Left renal cortex interstitium (tissue), 4 donors: ENCODE results near the gene CHD2. TPM values are rescaled to one million over a fixed set of nuclear protein-coding genes. Genes with fewer than 3 reads are reported as not detected.

ENCODE experiments used
- DNase-seq, 4 donors: peaks; one replicate each; pipeline ENCODE4 v3.0.0-alpha.2; 2013; ENCODE audit warnings: low read depth in 4 of 4, low spot score in 2 of 4, missing footprints in 1 of 4
- polyA plus RNA-seq, 4 donors: library from polyadenylated mRNA; unstranded; fragments of 120-200 nt; gene quantifications; one replicate each; pipeline ENCODE4 v1.2.1, GENCODE V29; 2013; ENCODE audit not compliant: insufficient read length in 4 of 4

The CHD2 gene
- polyA plus RNA-seq, 4 donors = 99.5 to 148 (median 115) TPM

DNA sequence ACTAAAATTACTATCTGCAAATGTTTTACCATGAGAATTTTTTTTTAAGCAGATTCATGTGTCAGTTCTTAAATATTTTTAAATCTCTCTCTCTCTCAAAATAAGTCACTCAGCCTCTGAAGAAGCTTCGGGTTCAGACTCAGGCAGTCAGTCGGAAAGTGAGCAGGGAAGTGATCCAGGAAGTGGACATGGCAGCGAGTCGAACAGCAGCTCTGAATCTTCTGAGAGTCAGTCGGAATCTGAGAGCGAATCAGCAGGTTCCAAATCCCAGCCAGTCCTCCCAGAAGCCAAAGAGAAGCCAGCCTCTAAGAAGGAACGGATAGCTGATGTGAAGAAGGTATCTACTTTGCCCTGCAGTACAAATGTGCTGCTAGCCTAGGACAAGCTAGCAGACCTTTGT is 24.1 kb downstream of the CHD2 start:
- no peak for DNase-seq

GRCh38 chr15:92925454-92925853 is 25.3 kb downstream of the CHD2 start:
- DNase-seq = no peak

DNA sequence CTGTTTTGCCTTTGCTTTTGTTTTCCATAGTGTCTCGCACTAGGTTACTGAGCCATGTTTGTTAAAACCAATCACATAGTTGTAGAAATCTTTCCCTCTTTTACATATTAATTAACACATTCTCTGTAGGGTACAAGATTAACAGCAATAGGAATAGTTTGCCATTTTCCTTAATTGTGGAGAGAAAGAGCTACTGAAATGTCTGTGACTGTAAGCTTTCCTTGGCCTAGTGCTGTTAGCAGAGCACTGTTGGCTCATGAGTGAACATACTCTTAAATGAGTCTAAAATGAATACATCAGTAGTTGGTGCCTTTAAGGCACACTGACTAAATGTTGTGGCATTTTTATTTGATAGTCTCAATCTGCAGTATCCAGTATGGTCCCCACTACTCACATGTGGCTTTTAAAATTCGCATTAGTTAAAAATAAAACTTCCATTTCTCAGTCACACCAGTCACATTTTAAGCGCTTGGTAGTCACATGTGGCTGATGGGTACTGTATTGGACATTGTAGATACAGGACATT is 28.2 kb downstream of the CHD2 start:
- no peak for DNase-seq

DNA sequence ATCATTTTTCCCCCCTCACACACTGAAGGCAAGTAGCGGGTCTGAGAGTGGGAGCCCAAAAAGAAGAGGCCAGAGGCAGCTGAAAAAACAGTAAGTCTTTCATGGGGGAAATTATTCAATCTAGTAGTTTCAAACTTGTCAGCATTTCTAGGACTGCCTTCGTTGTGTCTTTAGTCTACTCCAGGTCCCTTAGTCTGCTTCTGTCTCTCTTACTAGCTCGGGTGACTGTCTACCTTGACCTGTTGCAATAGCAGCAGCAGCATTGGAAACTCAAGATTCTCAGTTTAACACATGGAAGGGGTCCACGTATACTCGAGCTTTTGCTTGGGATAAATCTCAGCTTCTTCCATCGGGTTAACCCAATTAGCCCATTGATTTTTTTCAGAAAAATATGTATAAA is 28.9 kb downstream of the CHD2 start:
- DNase-seq = no peak

DNA sequence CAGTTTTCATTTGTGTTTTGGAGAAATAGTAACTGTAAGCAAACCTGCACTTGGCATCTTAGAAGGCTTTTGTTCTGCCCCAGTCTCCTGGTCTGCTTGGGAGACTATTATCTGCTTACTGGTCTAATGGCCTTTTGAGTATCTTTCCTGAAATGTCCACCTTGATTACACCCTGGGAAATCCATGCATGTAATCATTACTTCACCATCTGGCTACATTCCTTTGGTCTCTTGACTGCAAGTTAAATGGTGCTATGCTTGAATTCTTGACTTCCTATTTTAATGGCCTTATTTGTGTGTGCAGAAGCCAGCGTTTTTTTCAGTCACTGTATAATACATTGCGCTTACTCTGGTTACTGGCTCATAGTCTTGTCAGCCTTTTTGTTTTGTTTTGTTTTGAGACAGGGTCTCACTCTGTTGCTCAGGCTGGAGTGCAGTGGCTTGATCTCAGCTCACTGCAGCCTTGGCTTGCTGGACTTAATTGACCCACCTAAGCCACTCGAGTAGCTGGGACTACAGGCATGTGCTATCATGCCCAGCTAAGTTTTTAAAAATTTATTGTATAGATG is 30.0 kb downstream of the CHD2 start:
- no peak for DNase-seq

DNA sequence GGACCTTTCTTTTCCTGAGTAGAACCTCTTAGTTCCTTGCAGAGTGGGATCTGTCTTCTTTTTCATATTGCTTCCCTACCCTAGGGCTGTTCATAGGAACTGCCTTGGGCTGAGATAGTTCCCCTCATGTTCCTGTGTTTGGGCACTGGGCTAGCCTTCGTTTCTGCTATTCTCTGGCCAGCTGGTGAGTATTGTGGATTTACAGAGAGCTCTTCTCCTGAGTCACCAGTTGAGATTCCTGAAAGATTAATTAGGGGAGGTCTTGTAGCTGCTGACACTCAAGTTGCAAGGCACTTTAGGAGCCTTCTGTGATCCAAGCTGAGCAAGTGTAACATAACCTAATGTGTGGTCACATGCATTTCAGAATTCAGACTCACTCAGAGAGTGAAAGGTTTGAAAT is 30.7 kb downstream of the CHD2 start:
- no peak for DNase-seq

DNA sequence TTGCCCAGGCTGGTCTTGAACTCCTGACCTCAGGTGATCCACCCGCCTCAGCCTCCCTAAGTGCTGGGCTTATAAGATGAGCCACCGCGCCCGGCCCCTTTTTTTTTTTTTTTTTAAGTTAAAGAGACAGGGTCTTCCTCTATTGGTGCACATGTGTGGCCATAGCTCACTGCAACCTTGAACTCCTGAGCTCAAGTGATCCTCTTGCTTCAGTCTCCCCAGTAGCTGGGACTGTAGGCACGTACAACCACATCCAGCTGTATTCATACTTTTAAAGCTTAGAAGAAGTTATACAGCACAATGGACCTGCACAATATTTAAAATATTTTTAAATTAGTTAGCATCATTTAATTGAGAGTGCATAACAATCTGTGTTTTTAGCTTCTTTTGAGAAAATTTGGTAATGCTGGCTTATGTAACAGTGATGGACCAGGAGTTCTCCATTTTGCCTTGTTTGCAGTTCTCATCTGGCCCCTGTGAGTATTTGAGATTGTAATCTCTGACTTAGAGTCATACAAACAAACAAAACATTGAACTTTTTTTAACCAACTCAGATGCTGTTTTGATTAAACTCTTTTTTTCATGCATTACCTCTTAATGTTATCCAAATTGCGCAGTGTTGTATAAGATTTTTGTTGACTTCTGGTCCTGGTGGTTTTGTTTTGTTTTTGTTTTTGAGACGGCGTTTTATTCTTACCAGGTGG is 33.0 kb downstream of the CHD2 start:
- no peak for DNase-seq

DNA sequence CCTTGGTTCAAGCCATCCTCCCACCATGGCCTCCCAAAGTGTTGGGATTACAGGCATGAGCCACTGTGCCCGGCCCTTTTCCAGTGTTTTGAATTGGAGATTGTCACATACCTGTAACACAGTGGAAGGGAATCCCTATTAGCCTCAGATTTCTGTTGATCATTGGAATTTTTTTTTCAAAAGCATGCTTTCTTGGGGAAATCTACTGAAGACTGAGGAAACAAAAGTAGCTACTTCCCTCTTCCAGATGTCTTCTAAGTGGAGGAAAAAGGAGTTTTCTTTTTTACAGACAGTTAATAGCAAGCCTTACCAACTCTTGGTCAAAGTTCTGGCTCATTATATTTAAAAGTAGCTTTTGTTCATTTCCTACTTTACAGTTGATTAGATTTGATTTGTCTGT is 33.7 kb downstream of the CHD2 start:
- DNase-seq = no peak

DNA sequence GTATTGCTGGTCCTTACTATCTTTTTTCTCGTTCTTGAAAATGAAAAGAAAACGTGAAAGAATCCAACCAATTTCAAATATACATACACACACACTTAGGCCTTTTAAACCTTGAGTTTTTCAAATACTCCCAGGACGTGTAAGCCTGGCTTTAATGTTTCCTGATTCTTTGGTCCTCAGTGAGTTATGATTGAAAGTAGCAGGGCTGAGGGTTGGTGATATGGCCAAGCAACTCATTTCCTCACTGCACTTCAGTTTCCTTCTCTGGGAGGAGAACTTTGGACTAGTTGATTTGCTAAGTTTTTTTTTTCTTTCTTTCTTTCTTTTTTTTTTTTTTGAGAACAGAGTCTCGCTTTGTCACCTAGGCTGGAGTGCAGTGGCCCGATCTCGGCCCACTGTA is 34.6 kb downstream of the CHD2 start:
- DNase-seq = no peak

DNA sequence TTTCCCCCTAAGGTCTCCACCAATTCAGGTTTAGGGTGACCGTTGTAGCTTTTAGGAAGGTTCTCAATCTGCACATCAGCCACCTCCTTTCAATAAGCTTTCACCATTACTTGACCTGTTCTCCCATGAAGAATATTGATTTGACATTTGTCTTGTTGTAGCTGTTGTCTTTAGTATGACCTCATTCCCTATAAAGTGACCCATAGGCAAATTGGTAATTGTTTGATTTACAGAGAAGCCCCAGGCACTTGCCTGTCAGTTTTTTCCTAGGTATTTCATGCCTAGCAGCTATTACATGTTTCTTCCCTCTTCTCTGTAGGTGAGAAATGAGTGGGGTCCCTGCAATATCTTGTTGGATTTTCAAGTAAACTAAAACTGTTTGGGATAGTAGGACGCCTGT is 36.0 kb downstream of the CHD2 start:
- no peak for DNase-seq

DNA sequence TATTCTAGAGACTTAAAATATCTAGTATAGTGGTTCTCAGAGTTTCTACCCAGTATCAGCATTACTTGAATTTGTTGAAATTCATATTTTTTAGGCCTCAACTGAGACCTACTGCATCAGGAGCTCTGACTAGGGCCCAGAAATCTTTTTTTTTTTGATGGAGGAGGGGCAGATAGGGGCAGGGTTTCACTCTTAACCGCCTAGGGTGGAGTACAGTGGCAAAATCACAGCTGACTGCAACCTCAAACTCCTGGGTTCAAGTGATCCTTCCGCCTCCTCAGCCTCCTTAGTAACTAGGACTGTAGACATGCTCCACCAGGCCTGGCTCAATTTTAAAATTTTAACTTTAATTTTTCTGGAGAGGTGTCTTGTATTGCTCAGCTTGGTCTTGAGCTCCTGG is 36.6 kb downstream of the CHD2 start:
- no peak for DNase-seq

DNA sequence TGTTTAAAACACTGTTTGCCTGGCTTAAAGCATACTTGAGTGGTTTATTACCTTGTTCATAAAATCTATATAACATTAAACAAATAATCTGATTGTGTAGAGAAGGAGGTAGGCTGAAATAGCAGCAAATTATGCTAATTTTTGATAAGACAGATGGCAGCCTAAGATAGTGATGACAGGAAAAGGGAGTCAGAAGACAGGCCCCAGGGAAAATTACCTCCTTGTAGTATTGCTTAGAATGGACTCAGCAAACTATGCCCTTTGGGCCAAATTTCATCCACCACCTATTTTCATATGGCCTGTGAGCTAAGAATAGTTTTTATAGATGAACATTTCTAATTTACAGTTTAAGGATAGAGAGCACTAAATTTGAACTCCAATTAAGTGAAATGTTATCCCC is 37.8 kb downstream of the CHD2 start:
- DNase-seq = no peak

DNA sequence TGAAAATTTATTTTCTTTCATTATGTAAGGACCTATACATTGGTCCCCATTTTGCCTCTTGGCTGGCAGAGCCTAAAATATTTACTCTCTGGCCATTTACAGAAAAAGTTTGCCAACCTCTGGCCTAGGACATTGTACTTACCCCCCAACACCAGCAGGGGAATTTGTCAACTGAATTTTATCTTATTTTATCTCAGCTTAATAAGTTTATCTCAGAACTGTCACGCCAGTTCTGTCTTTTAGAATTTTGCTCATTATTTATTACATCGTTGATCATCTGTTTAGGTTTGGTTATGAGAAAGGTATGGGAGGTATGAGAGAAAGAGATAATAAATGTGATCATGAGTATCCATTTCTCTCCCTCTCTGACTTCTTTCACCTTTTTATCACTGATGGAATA is 38.3 kb downstream of the CHD2 start:
- DNase-seq = no peak

GRCh38 chr15:92941668-92942067 is 41.5 kb downstream of the CHD2 start:
- no peak for DNase-seq

- no peak for DNase-seq
These were observed 42.6 kb downstream of the CHD2 start for GRCh38 chr15:92942706-92943105.

GRCh38 chr15:92943581-92943980 is 43.5 kb downstream of the CHD2 start:
- DNase-seq = no peak

GRCh38 chr15:92944946-92945521 is 44.9 kb downstream of the CHD2 start:
- no peak for DNase-seq

GRCh38 chr15:92947071-92947730 is 47.1 kb downstream of the CHD2 start:
- DNase-seq = no peak

DNA sequence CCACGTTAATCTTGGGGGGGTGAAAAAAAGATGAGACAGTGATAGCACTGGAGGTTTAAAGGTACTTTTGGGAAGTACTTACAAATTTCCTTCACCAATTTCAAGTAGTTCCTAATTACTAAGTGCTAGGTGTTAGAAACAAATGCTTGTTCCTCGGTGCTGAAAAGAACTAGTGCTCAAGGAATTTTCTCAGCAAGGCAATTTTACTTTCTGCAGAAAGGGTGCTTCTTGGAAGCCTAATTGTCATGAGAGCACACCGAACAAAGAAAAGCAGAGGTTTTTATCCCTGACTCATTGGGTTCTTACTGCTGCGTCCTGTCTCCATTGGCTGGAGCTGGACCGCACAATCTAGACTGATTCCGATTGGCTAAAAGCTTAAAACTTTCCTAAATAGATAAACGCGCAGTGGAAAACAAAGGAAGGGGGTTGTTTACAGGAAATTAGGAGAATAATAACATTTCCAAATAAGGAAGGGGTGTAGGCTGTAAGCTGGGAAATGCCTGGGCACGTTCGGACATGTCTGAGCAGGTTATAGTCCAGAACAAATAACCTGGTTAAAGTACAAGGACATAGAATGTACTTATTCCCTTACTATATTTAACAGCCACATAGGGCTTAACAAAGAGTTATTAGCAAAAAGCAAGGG is 49.6 kb downstream of the CHD2 start:
- no peak for DNase-seq

DNA sequence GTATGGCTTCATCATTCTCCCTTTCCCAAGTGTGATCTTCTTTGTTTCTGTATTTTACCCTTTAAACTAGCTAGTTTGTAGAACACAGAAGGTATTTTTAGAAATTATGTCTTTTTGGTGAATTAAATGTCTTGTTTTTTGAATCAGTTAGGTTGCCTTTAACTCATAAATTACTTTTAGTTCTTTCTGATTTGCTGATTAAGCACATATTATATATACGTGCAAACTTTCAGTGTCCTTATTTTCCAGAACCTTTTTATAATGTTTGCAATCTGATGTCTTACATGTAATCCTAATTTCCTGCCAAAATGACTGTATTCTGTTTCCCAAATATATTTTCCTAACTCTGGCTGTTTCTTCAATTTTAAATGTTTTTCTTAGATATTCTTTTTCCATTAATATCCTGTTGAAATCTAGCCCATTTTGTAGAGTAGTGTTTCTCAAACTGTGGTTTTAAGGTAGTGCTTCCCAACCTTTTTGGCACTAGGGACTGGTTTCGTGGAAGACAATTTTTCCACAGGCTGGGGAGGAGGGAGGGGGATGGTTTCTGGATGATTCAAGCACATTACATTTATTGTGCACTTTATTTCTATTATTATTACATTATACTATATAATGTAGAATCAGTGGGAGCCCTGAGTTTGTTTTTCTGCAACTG is 51.8 kb downstream of the CHD2 start:
- DNase-seq = no peak

DNA sequence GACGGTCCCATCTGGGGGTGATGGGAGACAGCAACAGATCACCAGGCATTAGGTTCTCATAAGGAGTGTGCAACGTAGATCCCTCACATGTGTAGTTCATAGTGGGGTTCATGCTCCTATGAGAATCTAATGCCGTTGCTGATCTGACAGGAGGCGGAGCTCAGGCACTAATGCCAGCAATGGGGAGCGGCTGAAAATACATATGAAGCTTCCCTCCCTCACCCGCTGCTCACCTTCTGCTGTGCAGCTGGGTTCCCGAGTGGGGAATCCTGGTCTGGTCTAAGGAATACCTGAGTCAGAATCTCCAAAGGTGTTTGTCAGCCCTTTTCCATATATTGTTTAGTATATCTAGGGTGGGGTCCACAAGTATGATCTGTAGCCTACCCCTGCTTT is 52.3 kb downstream of the CHD2 start:
- DNase-seq = no peak
